GM10248 (cell line): Measurements from ENCODE around the gene MYH9.

ENCODE experiments used
- CTCF ChIA-PET: fragments of 300-600 bp; sonication (Branson Sonifier 250); formaldehyde crosslinking; extraction: SDS; loops from one replicate; lab custom pipeline; 2021; ENCODE audit warnings: antibody characterized with exemption; lab: Yijun Ruan, JAX
- POLR2A ChIA-PET: fragments of 350-650 bp; sonication (Branson Sonifier 250); formaldehyde crosslinking; extraction: SDS; loops from one replicate; lab custom pipeline; 2020; ENCODE audit warnings: antibody characterized with exemption; lab: Yijun Ruan, JAX
- DNase-seq: peaks from one replicate; pipeline ENCODE4 v3.0.0; 2012; ENCODE audit errors: extremely low spot score
- CTCF ChIP-seq: IDR thresholded peaks from 2 replicates; pipeline ENCODE4 v1.5.1; 2012; ENCODE audit warnings: mild to moderate bottlenecking, low read depth; ENCODE audit errors: extremely low read depth, missing control alignments, control extremely low read depth

Gene MYH9

GRCh38 chr22:36316419-36316818, 71.3 kb downstream of the MYH9 start:
- TF ChIP-seq CTCF: no peak
- ChIA-PET CTCF (interaction anchor here (1.0 to 1.2 kb wide), 2 partner anchors 8 to 16 kb away, joined by 3 to 4 read pairs; no protein-coding TSS in a partner anchor), POLR2A (no interaction called here)
- no peak for DNase-seq

GRCh38 chr22:36315325-36315724, 72.4 kb downstream of the MYH9 start:
- ChIA-PET POLR2A (interaction anchor here (0.5 kb wide), 1 partner anchor 194 kb away, joined by 6 read pairs; no protein-coding TSS in a partner anchor), CTCF (interaction anchor here (1.1 to 6.1 kb wide), 4 partner anchors 9 to 14 kb away, joined by 3 to 40 read pairs (median 4); no protein-coding TSS in a partner anchor)
- no peak for DNase-seq
- TF ChIP-seq CTCF: no peak

- POLR2A ChIA-PET: interaction anchor here (1.0 kb wide), 1 partner anchor 17 kb away, joined by 3 read pairs; no protein-coding TSS in a partner anchor
- TF ChIP-seq CTCF: no peak
- no peak for DNase-seq
- CTCF ChIA-PET: interaction anchor here (0.9 to 6.1 kb wide), 5 partner anchors 9 to 245 kb away, joined by 3 to 40 read pairs (median 4); no protein-coding TSS in a partner anchor
Measured at GRCh38 chr22:36311386-36312085, 76.2 kb downstream of the MYH9 start.

- ChIA-PET CTCF (interaction anchor here (0.7 to 3.8 kb wide), 4 partner anchors 8 to 162 kb away, joined by 3 to 16 read pairs (median 4); no protein-coding TSS in a partner anchor), POLR2A (no interaction called here)
- DNase-seq: no peak
- no peak for TF ChIP-seq CTCF
Measured at GRCh38 chr22:36308880-36309279, 78.9 kb downstream of the MYH9 start.

GRCh38 chr22:36306227-36306626, 81.5 kb downstream of the MYH9 start:
- no peak for TF ChIP-seq CTCF
- ChIA-PET CTCF (interaction anchor here (1.4 to 3.8 kb wide), 3 partner anchors 20 to 164 kb away, joined by 4 to 16 read pairs (median 5); no protein-coding TSS in a partner anchor), POLR2A (no interaction called here)

GRCh38 chr22:36305813-36306212, 82.0 kb downstream of the MYH9 start:
- ChIA-PET POLR2A (no interaction called here), CTCF (interaction anchor here (0.6 to 10.1 kb wide), 4 partner anchors 9 to 165 kb away, joined by 3 to 233 read pairs (median 4); no protein-coding TSS in a partner anchor)
- TF ChIP-seq CTCF: no peak
- no peak for DNase-seq

More at GRCh38 chr22:36306227-36306626, 81.5 kb downstream of the MYH9 start:
- DNase-seq: no peak
